Uterus (tissue), 2 donors: ENCODE results near the gene NBEA.

Experiments
- CTCF ChIP-seq, 4 experiments: fragments of 200-600 bp in 2 of 4; fragments of 450-650 bp in 2 of 4; sonication (generic) in 2 of 4; IDR thresholded peaks; one replicate each; pipeline ENCODE4 v1.5.1; 2016 to 2019; ENCODE audit warnings: antibody characterized with exemption in 4 of 4, mild to moderate bottlenecking in 2 of 4, moderate library complexity in 1 of 4
- POLR2A ChIP-seq, 2 donors: fragments of 450-650 bp; IDR thresholded peaks; one replicate each; pipeline ENCODE4 v1.6.1; 2016; ENCODE audit warnings: antibody characterized with exemption in 2 of 2, mild to moderate bottlenecking in 1 of 2, moderate library complexity in 1 of 2

- TF ChIP-seq POLR2A (IDR thresholded peaks at IDR 0.05) (no peak), CTCF (IDR thresholded peaks at IDR 0.05) (no peak)
Measured at GRCh38 chr13:35561540-35561939, 619.5 kb downstream of the NBEA start.
